Endothelial cell of umbilical vein (primary cell): ENCODE measurements around the gene FRMD4A. TPM values are rescaled to one million over a fixed set of nuclear protein-coding genes. Genes with fewer than 3 reads are reported as not detected.

ENCODE experiments used
- BruUV-seq: library from RNA; stranded (reverse); fragments of 400-500 nt; replicated peaks from 2 replicates; lab custom pipeline; 2021; lab: Mats Ljungman, UMichigan
- CTCF ChIA-PET: fragments of 300-600, 350-600 bp; sonication (Branson Sonifier 250); formaldehyde crosslinking; loops from one replicate; lab custom pipeline; 2021; ENCODE audit warnings: antibody characterized with exemption, inconsistent platforms; lab: Charles Lee
- POLR2A ChIA-PET: fragments of 300-600, 350-600 bp; sonication (Branson Sonifier 250); formaldehyde crosslinking; loops from one replicate; lab custom pipeline; 2021; ENCODE audit warnings: antibody characterized with exemption, inconsistent platforms; lab: Charles Lee
- DNase-seq: peaks from one replicate; pipeline ENCODE4 v3.0.0-alpha.2; 2011; ENCODE audit warnings: low read depth, low spot score
- FAIRE-seq: peaks from 2 replicates; lab custom pipeline; 2011; peaks lifted over from hg19 to GRCh38; lab: Jason Lieb, UNC
- H2AFZ ChIP-seq: 2 replicates; pipeline ENCODE4 v1.6.0; 2012; ENCODE audit warnings: low read depth, low read length, control low read depth, inconsistent platforms
- H3K27ac ChIP-seq: 2 replicates; pipeline ENCODE4 v1.5.1; 2011; ENCODE audit warnings: low read depth, mild to moderate bottlenecking, control low read depth, low read length, moderate library complexity; ENCODE audit not compliant: insufficient read depth
- H3K27me3 ChIP-seq, 2 experiments: 2 replicates each; pipeline versions ENCODE4 v1.6.0 to v1.6.1; 2011; ENCODE audit warnings: low read length in 2 of 2, mixed read lengths in 1 of 2; ENCODE audit not compliant: control insufficient read depth in 2 of 2, insufficient read depth in 2 of 2
- H3K36me3 ChIP-seq, 2 experiments: 2 replicates in 1 of 2; 3 replicates in 1 of 2; pipeline ENCODE4 v1.5.1; 2011; ENCODE audit warnings: low read length in 2 of 2, mild to moderate bottlenecking in 1 of 2, moderate library complexity in 1 of 2; ENCODE audit not compliant: control insufficient read depth in 2 of 2, insufficient read depth in 2 of 2; ENCODE audit errors: extremely low read depth in 1 of 2
- H3K4me1 ChIP-seq: 3 replicates; pipeline ENCODE4 v1.5.1; 2011; ENCODE audit warnings: mild to moderate bottlenecking, low read length; ENCODE audit not compliant: control insufficient read depth, insufficient read depth; ENCODE audit errors: extremely low read depth
- H3K4me2 ChIP-seq: 2 replicates; pipeline ENCODE4 v1.6.1; 2011; ENCODE audit warnings: low read length, control low read depth, mixed read lengths; ENCODE audit not compliant: insufficient read depth
- H3K4me3 ChIP-seq, 3 experiments: fragments of 200-600 bp in 1 of 3; sonication (generic), shearing (Covaris generic) in 1 of 3; replicated peaks in 1 of 3; 2 replicates each; pipeline ENCODE4 v1.5.1; 2011 to 2016; ENCODE audit warnings: control low read depth in 3 of 3, low read length in 3 of 3, mild to moderate bottlenecking in 2 of 3, inconsistent platforms in 1 of 3, low read depth in 1 of 3, moderate library complexity in 1 of 3; ENCODE audit not compliant: insufficient read depth in 1 of 3
- H3K79me2 ChIP-seq: 2 replicates; pipeline ENCODE4 v1.6.0; 2012; ENCODE audit warnings: low read length, inconsistent platforms; ENCODE audit not compliant: control insufficient read depth, insufficient read depth
- H3K9ac ChIP-seq: replicated peaks from 2 replicates; pipeline ENCODE3; 2011; ENCODE audit warnings: low read length, control low read depth; ENCODE audit not compliant: insufficient read depth; ENCODE audit errors: extremely low read depth
- H3K9me1 ChIP-seq: replicated peaks from 3 replicates; pipeline ENCODE4 v1.6.0; 2011; ENCODE audit warnings: mild to moderate bottlenecking, low read length; ENCODE audit not compliant: control insufficient read depth, insufficient read depth; ENCODE audit errors: extremely low read depth
- H3K9me3 ChIP-seq: replicated peaks from 2 replicates; pipeline ENCODE4 v1.5.1; 2012; ENCODE audit warnings: low read length, inconsistent platforms; ENCODE audit not compliant: control insufficient read depth, insufficient read depth
- H4K20me1 ChIP-seq: replicated peaks from 2 replicates; pipeline ENCODE3; 2011; ENCODE audit warnings: mild to moderate bottlenecking, low read length; ENCODE audit not compliant: control insufficient read depth, insufficient read depth; ENCODE audit errors: extremely low read depth
- CTCF ChIP-seq, 2 donors: IDR thresholded peaks; 1 replicate in 1 of 2; 2 replicates in 1 of 2; pipeline ENCODE4 v1.5.1; 2011; ENCODE audit warnings: low read length in 2 of 2, mild to moderate bottlenecking in 2 of 2, moderate library complexity in 2 of 2, control low read depth in 1 of 2, inconsistent platforms in 1 of 2, low read depth in 1 of 2; ENCODE audit not compliant: insufficient read depth in 1 of 2; ENCODE audit errors: extremely low read depth in 1 of 2
- EZH2 ChIP-seq: IDR thresholded peaks from 2 replicates; pipeline ENCODE4 v1.6.1; 2012; ENCODE audit warnings: borderline replicate concordance, low read depth, mild to moderate bottlenecking, moderate library complexity, low read length, inconsistent platforms; ENCODE audit not compliant: severe bottlenecking
- FOS ChIP-seq: IDR thresholded peaks from 2 replicates; pipeline ENCODE4 v1.6.1; 2011; ENCODE audit warnings: mild to moderate bottlenecking, low read length, moderate library complexity, borderline replicate concordance; ENCODE audit not compliant: insufficient read depth
- GATA2 ChIP-seq: IDR thresholded peaks from 2 replicates; pipeline ENCODE4 v1.7.0; 2011; ENCODE audit warnings: low read depth, mild to moderate bottlenecking, moderate library complexity, mixed read lengths, low read length; ENCODE audit not compliant: insufficient read length, insufficient read depth
- JUN ChIP-seq: IDR thresholded peaks from 2 replicates; pipeline ENCODE4 v1.6.1; 2011; ENCODE audit warnings: borderline replicate concordance, low read depth; ENCODE audit not compliant: insufficient read length, insufficient read depth
- MAX ChIP-seq: IDR thresholded peaks from 2 replicates; pipeline ENCODE4 v1.6.1; 2011; ENCODE audit not compliant: insufficient read depth, insufficient read length
- MYC ChIP-seq: IDR thresholded peaks from one replicate; pipeline ENCODE4 v1.6.1; 2011; ENCODE audit warnings: mild to moderate bottlenecking, low read depth, low read length
- POLR2A ChIP-seq: IDR thresholded peaks from 2 replicates; pipeline ENCODE4 v1.6.1; 2012; ENCODE audit warnings: low read depth, mild to moderate bottlenecking, control low read depth, low read length
- POLR2AphosphoS5 ChIP-seq: IDR thresholded peaks from 2 replicates; pipeline ENCODE4 v1.6.1; 2012; ENCODE audit warnings: low read depth, mild to moderate bottlenecking, control low read depth, low read length, moderate library complexity; ENCODE audit not compliant: insufficient read depth
- dilution Hi-C: fragments of 300-500 bp; cut with MboI; formaldehyde crosslinking; loops from one replicate; pipeline ENCODE4 v1.15.0; 2019; ENCODE audit warnings: low sequenced_read_pairs; ENCODE audit not compliant: extremely low pct_ligation_motif_present
- intact Hi-C: fragments of 100-400 bp; cut with micrococcal nuclease; formaldehyde crosslinking; loops from one replicate; pipeline ENCODE4 v1.10.0; 2022
- polyA plus RNA-seq, 4 experiments: library from polyadenylated mRNA; depleted of rRNA in 3 of 4; stranded (reverse) in 3 of 4; unstranded in 1 of 4; fragments of >200 nt; gene quantifications; 2 replicates each; pipeline versions ENCODE4 v1.2.1 to v1.2.3, GENCODE V29; 2011 to 2012; ENCODE audit warnings: missing spikeins in 1 of 4
- total RNA-seq: library from RNA; stranded (reverse); gene quantifications from 2 replicates; pipeline ENCODE4 v1.2.3, GENCODE V29; 2021

The FRMD4A gene
- total and polyA plus RNA-seq, 2 donors (not counting 3 experiments of a cell fraction or from before 2014, with no cell fraction given), result 123 to 148 TPM

DNA sequence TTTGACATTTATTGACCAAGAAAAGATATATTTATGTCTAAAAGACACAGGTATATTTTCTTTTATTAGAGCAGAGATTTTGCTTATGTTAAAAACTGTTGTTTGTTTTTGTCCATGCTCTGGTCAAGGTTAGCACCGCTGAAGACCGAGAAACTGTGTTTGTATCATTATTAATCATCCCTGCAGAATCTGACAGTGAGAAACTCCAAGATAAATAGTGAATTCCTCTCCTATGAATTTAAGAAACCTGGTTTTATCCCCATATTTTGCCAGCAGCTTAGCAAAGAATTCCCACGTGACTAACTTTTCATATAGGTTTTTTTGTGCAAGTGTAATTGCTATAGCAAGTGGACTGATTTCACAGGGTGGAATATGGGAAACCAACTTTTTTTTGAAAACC lies 77.6 kb downstream of the FRMD4A start:
- no peaks in the 10 kb centered on the region for H4K20me1 ChIP-seq
- no peak overlapping the region for H3K4me2 ChIP-seq
- H3K27ac ChIP-seq, result no peak overlapping the region
- no peak overlapping the region for H2AFZ ChIP-seq
- H3K9ac ChIP-seq, result no peak overlapping the region
- peaks cover 3 to 14% of the 10 kb centered on the region in 2 experiments for H3K27me3 ChIP-seq
- POLR2A ChIA-PET, result no interaction called here
- DNase-seq, result no peak
- no peak for TF ChIP-seq POLR2A
- no peak for TF ChIP-seq CTCF (IDR thresholded peaks at IDR 0.05; ENCODE audit: extremely low read depth in 1 of 2, insufficient read depth in 1 of 2, low read depth in 1 of 2, low read length in 2 of 2)
- no peak for TF ChIP-seq EZH2
- no peak for TF ChIP-seq FOS
- TF ChIP-seq MAX, result no peak
- no peak for TF ChIP-seq JUN
- no peak for TF ChIP-seq POLR2AphosphoS5
- TF ChIP-seq MYC, result no peak
- TF ChIP-seq GATA2, result no peak
- no peaks in the 10 kb centered on the region for H3K4me1 ChIP-seq
- no TSS peak for BruUV-seq
- intact Hi-C loops (no loop called here), dilution Hi-C loops (no loop called here)
- no peak overlapping the region for H3K4me3 ChIP-seq
- no peak for FAIRE-seq
- no peaks in the 10 kb centered on the region for H3K9me3 ChIP-seq
- no peaks in the 10 kb centered on the region for H3K9me1 ChIP-seq
- no peaks in the 10 kb centered on the region for H3K36me3 ChIP-seq
- no peaks in the 10 kb centered on the region for H3K79me2 ChIP-seq
- CTCF ChIA-PET, result no interaction called here
